CD4-positive, alpha-beta T cell (primary cell): ENCODE measurements around the gene GRID2. TPM values are rescaled to one million over a fixed set of nuclear protein-coding genes. Genes with fewer than 3 reads are reported as not detected.
"Not testable (repeated sequence)": the region's sequence is repeated elsewhere in the genome, so short reads cannot be mapped to it uniquely, and the experiment has no call there.

ENCODE experiments used
- ATAC-seq: fragments of 200-7000 bp; cut with Tn5 transposase; one replicate; pipeline ENCODE4 v1.10.0; 2022; ENCODE audit warnings: mild to moderate bottlenecking; ENCODE audit not compliant: poor library complexity
- CTCF ChIA-PET: fragments of 350-600 bp; sonication (Branson Sonifier 250); formaldehyde crosslinking; loops from one replicate; lab custom pipeline; 2021; ENCODE audit warnings: antibody characterized with exemption, inconsistent platforms; lab: Charles Lee
- POLR2A ChIA-PET: fragments of 350-600 bp; sonication (Branson Sonifier 250); formaldehyde crosslinking; loops from one replicate; lab custom pipeline; 2021; ENCODE audit warnings: antibody characterized with exemption, inconsistent platforms; lab: Charles Lee
- DNase-seq, 14 experiments: peaks; one replicate each; pipeline ENCODE4 v3.0.0-alpha.2; 2013 to 2020; ENCODE audit warnings: mixed read lengths in 2 of 14
- H3K27ac ChIP-seq, 2 donors: one replicate each; pipeline versions ENCODE4 v1.5.1 to v1.7.0; 2013; ENCODE audit warnings: low read length in 2 of 2, low read depth in 1 of 2, mild to moderate bottlenecking in 1 of 2
- H3K27me3 ChIP-seq, 2 experiments: 1 replicate in 1 of 2; 2 replicates in 1 of 2; pipeline versions ENCODE4 v1.6.1 to v1.7.0; 2013; ENCODE audit warnings: low read length in 2 of 2, control low read depth in 1 of 2, mild to moderate bottlenecking in 1 of 2, moderate library complexity in 1 of 2; ENCODE audit not compliant: insufficient read depth in 2 of 2, control insufficient read depth in 1 of 2
- H3K36me3 ChIP-seq: one replicate; pipeline ENCODE4 v1.6.1; 2013; ENCODE audit warnings: low read length, control low read depth; ENCODE audit not compliant: insufficient read depth
- H3K4me1 ChIP-seq: one replicate; pipeline ENCODE4 v1.6.1; 2013; ENCODE audit warnings: low read length, control low read depth; ENCODE audit not compliant: insufficient read depth
- H3K4me3 ChIP-seq: one replicate; pipeline ENCODE4 v1.5.1; 2013; ENCODE audit warnings: mild to moderate bottlenecking, low read length, moderate library complexity
- H3K9me3 ChIP-seq, 2 experiments: 1 replicate in 1 of 2; 2 replicates in 1 of 2; pipeline versions ENCODE4 v1.6.1 to v1.7.0; 2013; ENCODE audit warnings: low read length in 2 of 2, mild to moderate bottlenecking in 2 of 2, control low read depth in 1 of 2, moderate library complexity in 1 of 2; ENCODE audit not compliant: control insufficient read depth in 1 of 2, insufficient read depth in 1 of 2
- H3K27ac Mint-ChIP-seq: one replicate; pipeline ENCODE4 v1.8.0; 2020; ENCODE audit warnings: mixed read lengths
- H3K27me3 Mint-ChIP-seq: one replicate; pipeline ENCODE4 v1.8.0; 2021; ENCODE audit warnings: mixed read lengths
- H3K36me3 Mint-ChIP-seq: one replicate; pipeline ENCODE4 v1.8.0; 2021; ENCODE audit warnings: low read depth, mixed read lengths
- H3K4me1 Mint-ChIP-seq: one replicate; pipeline ENCODE4 v1.8.0; 2021; ENCODE audit warnings: low read depth, mixed read lengths
- H3K4me3 Mint-ChIP-seq: one replicate; pipeline ENCODE4 v1.8.0; 2020; ENCODE audit warnings: mild to moderate bottlenecking, mixed read lengths
- H3K9me3 Mint-ChIP-seq: one replicate; pipeline ENCODE4 v1.8.0; 2020; ENCODE audit warnings: mixed read lengths
- intact Hi-C, 2 experiments: fragments of 100-400 bp; cut with DNase I in 1 of 2; cut with micrococcal nuclease in 1 of 2; formaldehyde crosslinking; loops; one replicate each; pipeline versions ENCODE4 v1.15.1 to v1.9.0; 2023 to 2025; cut with DNase I, micrococcal nuclease
- total RNA-seq, 174 experiments: library from RNA in 2 of 174; stranded (reverse) in 2 of 174; gene quantifications; one replicate each; pipeline ENCODE4 v1.2.3 and lab custom pipeline; 2021 to 2026
- TF ChIP-seq, protein P1 (sequence below): fragments of 200-600 bp; IDR thresholded peaks from one replicate; pipeline ENCODE4 v1.8.0; 2022; ENCODE audit warnings: antibody characterized with exemption, mild to moderate bottlenecking

GRID2 gene
- total RNA-seq, 2 experiments from 2014 or later = not detected

DNA sequence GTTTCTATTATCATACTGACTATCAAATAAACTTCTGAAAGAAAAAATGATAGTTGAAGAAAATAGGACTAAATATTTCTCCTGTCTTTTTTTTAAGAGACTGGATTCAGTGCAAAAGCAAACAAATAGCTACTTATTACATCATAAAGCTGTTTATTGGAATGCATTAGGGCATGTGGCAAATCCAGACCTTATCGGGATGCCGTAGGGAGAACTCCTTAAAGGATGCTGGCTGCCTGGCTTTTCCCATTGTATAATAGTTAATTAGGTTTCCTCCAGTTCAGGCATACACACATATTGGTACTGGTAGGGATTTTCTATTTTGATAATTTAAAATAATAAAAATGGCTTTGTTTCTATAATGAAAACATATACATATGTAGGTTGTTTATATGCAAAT is 985.5 kb downstream of the GRID2 start:
- CTCF ChIA-PET = no interaction called here
- no peak overlapping the region for H3K27ac ChIP-seq
- H3K27me3 ChIP-seq = no peaks in the 10 kb centered on the region
- DNase-seq (no peak), ATAC-seq (no peak)
- POLR2A ChIA-PET = no interaction called here
- no peak overlapping the region for H3K4me3 ChIP-seq
- Mint-ChIP-seq H3K36me3 (no peaks in the 10 kb centered on the region), H3K27ac (no peak overlapping the region), H3K4me3 (no peak overlapping the region), H3K4me1 (no peaks in the 10 kb centered on the region), H3K9me3 (no peaks in the 10 kb centered on the region), H3K27me3 (no peaks in the 10 kb centered on the region)
- intact Hi-C loops = no loop called here
- no peaks in the 10 kb centered on the region for H3K9me3 ChIP-seq
- H3K36me3 ChIP-seq = no peaks in the 10 kb centered on the region
- H3K4me1 ChIP-seq = no peaks in the 10 kb centered on the region
- TF ChIP-seq, protein P1, sequence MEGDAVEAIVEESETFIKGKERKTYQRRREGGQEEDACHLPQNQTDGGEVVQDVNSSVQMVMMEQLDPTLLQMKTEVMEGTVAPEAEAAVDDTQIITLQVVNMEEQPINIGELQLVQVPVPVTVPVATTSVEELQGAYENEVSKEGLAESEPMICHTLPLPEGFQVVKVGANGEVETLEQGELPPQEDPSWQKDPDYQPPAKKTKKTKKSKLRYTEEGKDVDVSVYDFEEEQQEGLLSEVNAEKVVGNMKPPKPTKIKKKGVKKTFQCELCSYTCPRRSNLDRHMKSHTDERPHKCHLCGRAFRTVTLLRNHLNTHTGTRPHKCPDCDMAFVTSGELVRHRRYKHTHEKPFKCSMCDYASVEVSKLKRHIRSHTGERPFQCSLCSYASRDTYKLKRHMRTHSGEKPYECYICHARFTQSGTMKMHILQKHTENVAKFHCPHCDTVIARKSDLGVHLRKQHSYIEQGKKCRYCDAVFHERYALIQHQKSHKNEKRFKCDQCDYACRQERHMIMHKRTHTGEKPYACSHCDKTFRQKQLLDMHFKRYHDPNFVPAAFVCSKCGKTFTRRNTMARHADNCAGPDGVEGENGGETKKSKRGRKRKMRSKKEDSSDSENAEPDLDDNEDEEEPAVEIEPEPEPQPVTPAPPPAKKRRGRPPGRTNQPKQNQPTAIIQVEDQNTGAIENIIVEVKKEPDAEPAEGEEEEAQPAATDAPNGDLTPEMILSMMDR = no peak

DNA sequence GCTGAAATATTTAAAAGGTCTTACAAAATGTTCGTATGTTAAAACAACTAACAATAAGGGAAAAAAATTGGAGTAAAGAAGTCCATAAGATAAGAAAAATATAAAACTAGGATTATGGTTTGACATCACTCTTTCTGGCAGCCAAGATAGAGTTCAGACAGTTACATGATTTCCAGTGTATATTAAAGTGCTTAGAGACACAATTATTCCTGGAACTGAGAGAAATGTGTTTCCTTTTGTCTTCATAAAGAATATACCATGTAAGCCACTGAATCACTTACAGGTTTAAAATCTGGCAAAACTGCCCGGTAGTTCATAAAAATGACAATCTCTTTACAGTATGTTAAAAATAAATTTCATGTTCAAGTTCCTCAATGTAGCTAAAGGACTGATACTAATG is 986.1 kb downstream of the GRID2 start:
- H3K4me3 Mint-ChIP-seq = no peak overlapping the region

DNA sequence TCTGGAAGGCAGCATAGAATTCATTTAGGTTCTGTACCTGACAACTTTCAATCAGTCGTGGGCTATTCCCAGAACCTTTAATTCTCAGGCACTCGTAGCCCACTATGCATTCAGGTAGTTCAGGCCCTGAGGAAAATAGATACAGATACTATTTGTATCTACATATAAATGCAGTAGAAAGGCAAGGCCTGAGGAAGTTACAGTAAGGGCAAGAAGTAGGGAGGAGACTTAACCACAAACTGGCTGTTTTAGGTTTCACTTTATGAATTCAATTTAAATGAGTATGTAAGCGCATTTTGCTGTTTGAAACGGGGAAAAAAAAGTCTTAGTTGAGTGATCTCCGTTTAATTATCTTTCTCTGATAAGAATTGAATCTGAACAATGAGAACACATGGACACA is 995.4 kb downstream of the GRID2 start:
- Histone ChIP-seq H3K36me3 (no peaks in the 10 kb centered on the region), H3K4me1 (no peaks in the 10 kb centered on the region), H3K4me3 (no peak overlapping the region), H3K9me3 (no peaks in the 10 kb centered on the region), H3K27ac (no peak overlapping the region), H3K27me3 (no peaks in the 10 kb centered on the region)
- Mint-ChIP-seq H3K27me3 (no peaks in the 10 kb centered on the region), H3K4me1 (no peaks in the 10 kb centered on the region), H3K36me3 (no peaks in the 10 kb centered on the region), H3K9me3 (no peaks in the 10 kb centered on the region), H3K27ac (no peak overlapping the region), H3K4me3 (no peak overlapping the region)
- TF ChIP-seq, protein P1 = no peak
- intact Hi-C loops = no loop called here
- CTCF ChIA-PET = no interaction called here
- POLR2A ChIA-PET = no interaction called here
- DNase-seq = no peak
- no peak for ATAC-seq

More for the DNA sequence above, 986.1 kb downstream of the GRID2 start:
- ATAC-seq (no peak), DNase-seq (no peak)
- intact Hi-C loops = no loop called here
- Histone ChIP-seq H3K4me1 (no peaks in the 10 kb centered on the region), H3K9me3 (no peaks in the 10 kb centered on the region), H3K4me3 (no peak overlapping the region), H3K27ac (no peak overlapping the region), H3K27me3 (no peaks in the 10 kb centered on the region), H3K36me3 (no peaks in the 10 kb centered on the region)
- Mint-ChIP-seq H3K9me3 (no peaks in the 10 kb centered on the region), H3K27me3 (no peaks in the 10 kb centered on the region), H3K4me1 (no peaks in the 10 kb centered on the region), H3K27ac (no peak overlapping the region), H3K36me3 (no peaks in the 10 kb centered on the region)
- ChIA-PET POLR2A (no interaction called here), CTCF (no interaction called here)
- TF ChIP-seq, protein P1 = no peak

DNA sequence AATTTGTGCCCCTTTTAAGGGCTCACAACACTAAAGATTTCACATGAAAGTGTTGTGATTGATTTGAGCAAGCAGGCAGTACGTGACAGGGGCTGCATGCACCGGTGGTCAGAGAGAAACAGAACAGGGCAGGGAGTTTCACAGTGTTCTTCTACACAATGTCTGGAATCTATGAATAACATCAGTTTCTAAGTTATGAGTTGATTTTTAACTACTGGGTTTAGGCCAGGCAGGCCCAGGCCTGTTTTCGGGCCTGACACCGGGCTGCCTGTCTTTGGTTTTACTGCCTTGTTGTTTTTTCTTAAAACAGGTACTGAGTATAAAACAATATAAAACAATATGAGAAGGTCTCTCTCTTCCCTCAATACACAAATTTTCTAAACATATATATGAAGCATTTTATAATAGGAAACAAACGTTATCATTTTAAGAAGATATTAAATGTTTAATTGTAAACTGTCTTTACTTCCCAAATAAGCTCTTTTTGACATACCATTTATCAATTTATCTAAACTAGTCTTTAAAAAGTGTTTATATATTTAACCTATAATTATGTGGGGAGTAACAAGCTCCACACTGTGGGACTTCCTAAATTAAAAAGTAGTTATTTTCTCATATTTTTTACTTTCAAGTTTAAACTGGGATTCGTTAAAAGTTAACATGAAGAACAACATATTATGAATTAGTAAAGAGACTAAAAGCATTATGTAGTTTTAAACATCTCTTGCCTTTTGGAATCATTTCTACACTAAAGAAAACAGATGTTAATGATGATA is 997.2 kb downstream of the GRID2 start:
- H3K4me3 ChIP-seq, H3K4me1 ChIP-seq, H3K27me3 ChIP-seq, H3K36me3 Mint-ChIP-seq, intact Hi-C loops, DNase-seq, CTCF ChIA-PET, H3K4me1 Mint-ChIP-seq, H3K9me3 Mint-ChIP-seq, H3K27ac Mint-ChIP-seq, H3K27ac ChIP-seq, H3K9me3 ChIP-seq, H3K27me3 Mint-ChIP-seq, H3K36me3 ChIP-seq, POLR2A ChIA-PET, H3K4me3 Mint-ChIP-seq, ATAC-seq: not testable (repeated sequence)
